A673 (cell line): ENCODE data around the gene BICC1.

Experiments
- CTCF ChIP-seq: fragments of 300-800, 200-600 bp; sonication (generic); conservative IDR thresholded peaks from 2 replicates; pipeline ENCODE4 v1.5.1; 2017; ENCODE audit warnings: low read depth, mild to moderate bottlenecking, antibody characterized with exemption, low read length, moderate library complexity, mixed read lengths
- EZH2 ChIP-seq: fragments of 200-600 bp; sonication (generic); IDR thresholded peaks from 2 replicates; pipeline ENCODE4 v1.6.1; 2017; ENCODE audit warnings: borderline replicate concordance, low read depth, mild to moderate bottlenecking, mixed read lengths, antibody characterized with exemption, low read length; ENCODE audit not compliant: poor library complexity, severe bottlenecking

- TF ChIP-seq CTCF (no peak), EZH2 (no peak)
Measured at GRCh38 chr10:58513188-58514110, 777 bp downstream of the BICC1 start.
